GM21786 (cell line): Measurements from ENCODE around the gene BTBD3.

ENCODE experiments used
- ATAC-seq: cut with Tn5 transposase; IDR thresholded peaks from one replicate; pipeline ENCODE4 v1.9.1; 2021; ENCODE audit not compliant: unreplicated experiment

The BTBD3 gene

DNA sequence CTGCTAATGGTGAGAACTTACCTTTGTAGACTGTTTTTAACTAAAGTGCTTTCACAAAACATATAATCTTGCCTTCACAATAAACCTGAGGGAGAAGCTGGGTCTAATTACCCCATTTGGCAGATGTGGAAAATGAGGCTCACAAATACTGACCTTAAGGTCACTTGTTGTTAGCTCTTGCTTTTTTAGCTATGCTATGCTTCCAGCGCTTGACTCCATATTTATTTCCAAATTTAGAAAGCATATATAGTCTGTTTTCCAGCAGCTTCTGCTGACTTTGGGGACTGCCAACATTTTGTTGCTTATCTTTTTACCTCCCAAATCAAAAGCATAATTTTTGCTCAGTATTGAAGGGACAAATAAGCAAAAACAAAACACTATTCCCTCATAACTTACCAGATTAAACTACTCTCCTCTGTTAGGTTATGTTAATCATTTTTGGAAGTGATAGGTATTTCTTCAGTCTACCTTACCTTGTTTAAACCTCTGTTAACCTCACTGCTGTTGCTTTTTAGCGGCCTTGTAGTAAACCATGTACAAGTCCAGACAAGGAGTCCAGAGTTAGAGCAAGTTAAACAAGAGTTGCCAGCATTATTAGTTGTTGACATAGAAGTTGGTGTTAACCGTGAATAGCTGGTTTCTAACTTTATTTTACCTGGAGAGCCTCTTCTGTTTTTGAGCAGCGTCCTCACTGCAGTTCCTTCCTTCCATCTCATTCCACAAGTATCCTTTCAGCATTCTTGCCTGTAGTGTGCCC is 4.9 kb upstream of the BTBD3 start:
- ATAC-seq, result no peak

DNA sequence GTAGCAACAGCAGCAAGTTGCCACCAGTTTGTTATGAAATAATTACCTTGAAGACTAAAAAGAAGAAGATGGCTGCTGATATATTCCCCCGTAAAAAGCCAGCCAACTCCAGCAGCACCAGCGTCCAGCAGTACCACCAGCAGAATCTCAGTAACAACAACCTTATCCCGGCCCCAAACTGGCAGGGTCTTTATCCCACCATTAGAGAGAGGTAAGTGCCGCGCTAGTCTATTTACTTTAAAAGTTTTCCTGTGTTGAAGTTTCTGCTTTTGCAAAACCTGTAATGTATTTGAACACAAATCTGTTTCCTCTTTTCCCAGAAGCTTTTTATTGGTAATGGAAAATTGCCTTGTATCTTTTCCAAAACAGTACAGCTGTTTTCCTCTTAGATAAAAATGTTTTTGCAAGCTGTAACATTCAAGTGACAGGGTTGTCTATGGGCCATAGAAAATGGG is 725 bp downstream of the BTBD3 start:
- ATAC-seq, result no peak

DNA sequence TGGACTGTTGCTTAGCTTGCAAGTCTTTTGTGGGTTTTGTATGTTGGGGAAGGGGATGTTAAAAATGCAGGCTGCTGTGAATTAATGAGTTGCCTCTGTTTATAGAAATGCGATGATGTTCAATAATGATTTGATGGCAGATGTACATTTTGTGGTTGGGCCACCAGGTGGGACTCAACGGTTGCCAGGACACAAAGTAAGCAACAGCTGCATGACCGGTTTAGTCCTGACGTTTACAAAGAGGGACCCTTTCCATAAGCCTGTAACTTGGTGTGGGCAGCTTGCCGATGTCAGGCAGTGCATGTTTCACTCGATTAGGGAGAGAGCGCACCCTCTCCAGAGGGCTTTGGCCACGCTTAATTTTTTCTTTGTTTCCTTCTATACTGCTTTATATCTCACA is 1.3 kb downstream of the BTBD3 start:
- ATAC-seq, result no peak

DNA sequence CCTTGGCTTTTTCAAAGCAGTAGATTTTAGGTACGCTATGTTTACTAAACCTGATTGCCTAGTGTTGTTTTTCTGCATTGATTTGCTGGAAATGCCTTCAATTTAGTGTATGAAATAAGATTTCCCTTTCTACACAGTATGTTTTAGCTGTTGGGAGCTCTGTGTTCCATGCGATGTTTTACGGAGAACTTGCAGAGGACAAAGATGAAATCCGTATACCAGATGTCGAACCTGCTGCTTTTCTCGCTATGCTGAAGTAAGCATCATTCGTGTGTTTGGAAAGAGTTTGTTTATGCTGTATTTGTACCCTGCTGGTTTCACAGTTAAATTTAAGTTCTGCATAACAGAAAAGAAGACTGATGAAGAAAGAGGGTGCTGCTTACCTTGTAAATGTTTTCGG is 1.9 kb downstream of the BTBD3 start:
- no peak for ATAC-seq

DNA sequence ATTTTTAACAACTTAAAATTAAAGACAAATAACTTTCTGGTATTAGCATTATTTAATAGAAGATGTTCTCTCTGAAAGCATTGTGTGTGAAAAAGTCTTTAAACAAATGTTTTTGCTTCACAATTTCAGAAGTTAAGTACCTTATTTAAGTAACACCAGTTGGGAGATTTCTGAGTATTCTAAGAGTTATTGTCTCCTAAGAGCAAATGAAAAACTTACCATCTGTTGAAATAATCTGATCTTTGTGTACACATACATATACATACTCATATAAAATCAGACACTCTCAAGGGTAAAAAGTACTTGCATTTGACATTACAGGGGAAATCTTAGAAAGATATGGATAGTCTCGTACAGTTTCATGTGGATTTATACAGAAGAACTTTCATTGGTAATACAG is 2.4 kb downstream of the BTBD3 start:
- ATAC-seq, result no peak

DNA sequence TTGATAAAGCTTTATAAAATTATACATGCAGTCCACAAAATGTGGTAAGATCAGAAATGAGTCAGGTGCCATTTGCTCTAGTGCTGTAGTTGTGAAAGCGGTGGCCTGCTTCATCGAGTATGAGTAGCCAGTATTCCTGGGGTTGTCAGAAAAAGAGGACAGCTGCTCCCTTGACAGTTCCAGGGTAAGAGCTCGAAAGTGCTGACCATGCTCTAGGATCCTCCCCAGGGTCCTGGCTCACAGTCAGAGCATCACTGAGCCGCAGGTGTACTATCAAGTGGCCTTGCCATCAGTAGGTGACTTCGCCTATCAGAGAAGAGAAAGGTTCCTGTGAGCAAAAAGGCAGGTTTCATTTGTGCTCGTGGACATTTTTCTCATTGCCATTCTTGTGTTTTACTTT is 3.6 kb downstream of the BTBD3 start:
- no peak for ATAC-seq

DNA sequence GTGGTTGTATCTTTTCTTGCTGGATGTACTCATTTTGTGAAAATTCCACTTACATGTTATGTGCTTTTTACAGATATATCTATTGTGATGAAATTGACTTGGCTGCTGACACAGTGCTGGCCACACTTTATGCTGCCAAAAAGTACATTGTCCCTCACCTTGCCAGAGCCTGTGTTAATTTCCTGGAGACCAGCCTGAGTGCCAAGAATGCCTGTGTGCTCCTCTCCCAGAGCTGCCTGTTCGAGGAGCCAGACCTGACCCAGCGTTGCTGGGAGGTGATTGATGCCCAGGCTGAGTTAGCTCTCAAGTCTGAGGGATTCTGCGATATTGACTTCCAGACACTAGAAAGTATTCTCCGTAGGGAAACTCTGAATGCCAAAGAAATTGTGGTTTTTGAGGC is 4.9 kb downstream of the BTBD3 start:
- ATAC-seq, result no peak

DNA sequence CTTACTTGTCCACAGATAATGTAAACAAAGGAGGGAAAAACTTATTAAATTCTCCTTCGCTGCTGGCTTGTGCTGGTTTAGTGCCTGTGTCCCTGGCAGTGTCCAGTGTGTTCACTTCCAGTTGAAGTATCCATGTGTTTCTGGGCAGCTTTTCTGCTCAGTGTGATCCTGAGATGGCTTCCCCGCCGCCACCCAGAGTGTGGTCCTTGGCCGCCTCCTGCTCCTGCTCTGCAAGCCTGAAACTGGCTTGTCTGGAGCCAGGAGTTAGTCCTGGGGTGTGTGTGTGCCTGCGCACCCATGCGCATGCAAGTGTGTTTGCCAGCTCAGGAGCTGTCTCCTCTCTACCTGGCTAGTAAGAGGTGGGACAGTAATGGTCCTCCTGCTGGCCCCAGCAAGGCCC is 7.2 kb downstream of the BTBD3 start:
- ATAC-seq, result no peak

DNA sequence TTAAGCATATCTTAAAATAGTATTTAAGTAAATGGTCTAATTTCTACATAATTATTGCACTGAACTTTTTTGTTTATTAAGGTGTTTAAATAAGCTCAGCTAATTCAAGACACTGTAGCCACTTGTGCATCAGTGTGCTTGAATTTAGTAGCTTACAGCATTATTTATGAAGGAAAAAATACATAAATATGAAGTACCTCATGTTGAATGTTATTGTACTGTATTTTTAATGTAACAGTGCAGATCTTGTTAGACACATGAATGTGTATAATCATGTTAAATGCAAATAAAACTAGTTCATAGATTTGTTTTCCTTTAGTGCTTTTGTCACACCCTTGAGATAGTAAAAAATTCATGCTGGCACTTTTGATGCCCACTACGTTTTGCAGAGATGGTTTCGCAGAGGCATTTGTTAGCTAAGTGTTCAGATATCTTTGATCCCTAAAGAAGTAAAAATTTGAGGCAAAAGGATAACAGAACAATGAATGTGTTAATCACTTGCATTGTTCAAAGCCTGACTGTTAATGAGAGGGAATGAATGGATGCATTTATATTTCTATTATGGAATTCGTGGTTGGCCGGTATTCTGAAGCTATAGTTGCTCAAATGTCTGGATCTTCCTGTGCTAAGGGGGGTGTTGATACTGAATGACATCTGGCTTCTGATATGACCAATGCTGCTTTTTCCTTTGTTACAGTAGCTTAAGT is 8.8 kb downstream of the BTBD3 start:
- no peak for ATAC-seq

DNA sequence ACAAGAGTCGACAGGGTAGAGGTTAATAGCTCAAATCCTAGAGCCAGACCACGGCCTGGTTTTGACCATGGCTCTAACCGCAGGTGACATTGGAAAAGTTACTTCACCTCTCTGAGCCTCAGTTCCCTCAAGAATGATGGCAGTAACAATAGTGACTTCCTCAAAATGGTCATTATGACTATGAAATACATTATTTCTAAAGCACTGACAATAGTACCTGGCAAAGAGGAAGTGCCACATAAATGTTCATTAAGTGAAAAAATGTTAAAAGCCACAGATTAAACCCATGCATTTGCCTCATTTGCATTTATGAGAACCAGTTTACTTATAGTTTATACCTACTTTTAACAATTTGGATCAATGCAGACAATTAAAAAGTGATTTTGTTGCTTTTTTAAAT is 12.3 kb downstream of the BTBD3 start:
- no peak for ATAC-seq

DNA sequence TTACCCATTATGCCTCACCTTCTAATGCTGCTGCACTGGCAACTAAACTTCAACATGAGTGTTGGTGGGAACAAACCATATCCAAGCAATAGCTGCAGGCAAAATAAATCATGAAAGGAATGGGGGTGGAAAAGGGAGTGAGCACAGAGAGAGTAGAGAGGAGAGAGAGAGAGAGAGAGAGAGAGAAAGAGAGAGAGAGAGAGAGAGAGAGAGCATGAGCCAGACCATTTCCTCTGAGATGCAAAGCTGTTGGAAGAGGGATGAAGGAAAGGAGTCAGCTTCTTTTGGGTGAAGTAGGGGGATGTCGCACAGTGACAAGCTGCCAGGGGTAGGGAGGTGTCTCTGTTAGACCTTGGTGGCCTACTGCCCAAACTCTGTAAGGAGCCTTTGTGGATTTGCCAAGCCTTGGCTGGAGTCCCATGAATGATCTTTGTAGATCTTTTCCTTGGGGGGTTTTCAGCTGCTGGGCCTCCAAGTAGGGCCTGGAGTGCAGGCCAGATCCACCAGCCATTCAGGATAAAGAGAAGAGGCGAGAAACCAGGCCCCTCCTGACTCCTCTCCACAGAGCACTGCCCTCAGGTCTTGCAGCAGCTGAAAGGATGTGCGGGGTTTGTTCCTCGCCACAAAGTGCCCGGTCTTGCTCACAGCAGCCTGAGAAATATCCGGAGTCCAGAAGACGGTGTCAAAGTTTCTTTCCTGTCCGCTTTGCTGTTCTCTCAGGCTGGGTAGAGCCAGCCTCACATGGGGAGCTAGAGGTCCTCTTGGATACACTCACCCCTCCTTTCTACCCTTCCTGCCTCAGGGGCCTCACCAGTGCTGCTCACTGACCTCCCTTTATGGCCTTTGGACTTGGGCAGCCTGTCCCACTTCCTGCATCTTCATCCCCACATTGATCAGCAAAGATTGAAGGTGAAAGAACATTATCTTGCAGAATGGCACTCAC is 17.8 kb downstream of the BTBD3 start:
- ATAC-seq, result no peak

DNA sequence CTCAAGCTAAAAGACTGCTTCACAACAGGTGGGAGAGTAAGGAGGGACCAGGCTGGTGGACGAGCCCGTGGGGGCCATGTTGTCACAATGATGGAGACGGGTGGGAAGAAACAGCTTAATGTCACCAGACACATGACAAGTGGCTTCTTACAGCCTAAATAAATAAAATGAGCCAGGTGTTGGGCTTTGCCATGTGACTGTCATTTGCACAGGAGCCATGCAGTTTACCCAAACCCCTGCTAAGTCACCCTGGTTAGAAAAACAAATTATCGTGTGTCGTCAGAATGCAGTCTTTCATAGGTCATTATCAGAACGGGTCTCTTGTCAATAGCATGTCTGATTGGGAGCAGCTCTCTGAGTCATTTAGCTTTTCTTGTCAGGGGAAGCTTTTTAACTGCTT is 18.5 kb downstream of the BTBD3 start:
- no peak for ATAC-seq

DNA sequence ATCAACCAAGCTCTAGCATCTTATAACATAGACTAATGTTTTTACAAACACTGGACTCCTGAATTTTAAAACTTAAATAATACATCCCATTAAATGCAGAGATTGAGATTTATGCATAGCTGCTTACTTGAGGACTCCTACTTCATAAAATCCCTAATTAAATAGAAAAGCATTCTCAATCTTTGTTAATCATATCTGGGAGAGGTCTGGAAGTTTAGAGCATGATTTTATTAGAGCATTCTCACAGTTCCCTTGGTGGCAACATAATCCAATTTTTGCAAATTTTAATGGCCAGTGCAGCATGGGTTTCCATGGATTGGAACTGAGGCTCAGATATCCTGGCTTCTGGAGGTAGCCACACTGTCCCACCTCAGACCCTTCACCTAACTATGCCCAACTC is 19.5 kb downstream of the BTBD3 start:
- no peak for ATAC-seq

DNA sequence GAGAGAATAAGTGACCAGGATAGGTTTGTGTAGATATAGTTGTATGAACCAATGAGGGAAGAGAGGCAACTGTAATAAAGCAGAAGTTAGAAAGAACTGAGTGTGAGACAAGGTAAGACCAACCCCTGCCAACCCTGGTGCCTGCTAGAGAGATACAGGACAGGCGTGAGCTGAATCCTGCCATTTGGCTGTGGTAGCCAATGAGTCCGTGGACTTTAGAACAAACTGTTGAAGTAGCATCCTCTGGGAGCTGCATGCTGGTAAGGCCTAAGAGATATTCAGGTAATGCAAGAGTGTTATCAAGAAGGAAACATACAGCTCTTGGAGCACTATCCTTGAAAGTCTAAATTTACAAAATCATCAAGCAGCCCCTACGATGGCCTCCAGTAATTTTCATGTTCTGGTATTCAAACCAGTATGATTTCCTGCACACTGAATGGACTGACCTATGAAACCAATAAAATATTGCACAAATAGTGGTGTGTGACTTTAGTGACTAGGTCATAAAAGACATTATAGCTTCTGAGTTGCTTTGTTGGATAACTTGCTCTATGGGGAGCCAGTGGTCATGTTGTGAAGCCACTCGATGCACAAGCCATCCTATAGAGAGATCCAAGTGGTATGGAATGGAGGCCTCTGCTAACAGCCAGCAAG is 24.0 kb downstream of the BTBD3 start:
- no peak for ATAC-seq

DNA sequence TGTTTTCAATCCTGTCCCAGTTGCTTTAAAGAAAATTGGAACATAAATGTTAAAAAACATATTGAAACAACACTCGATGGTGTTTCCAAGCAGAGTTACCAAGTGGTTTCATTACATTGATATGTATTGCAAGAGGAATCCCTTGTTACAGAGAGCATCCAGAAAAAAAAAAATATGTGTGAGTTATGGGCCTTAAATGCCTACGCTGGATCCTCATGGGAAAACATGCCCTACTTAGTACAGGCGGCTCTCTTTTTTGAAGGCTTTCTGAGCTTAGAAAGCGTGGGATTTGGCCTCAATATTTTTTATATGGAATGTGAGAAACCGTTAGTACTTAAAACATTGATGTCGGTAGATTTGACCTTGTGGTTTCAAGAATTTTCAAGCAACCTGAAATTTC is 26.1 kb downstream of the BTBD3 start:
- no peak for ATAC-seq

DNA sequence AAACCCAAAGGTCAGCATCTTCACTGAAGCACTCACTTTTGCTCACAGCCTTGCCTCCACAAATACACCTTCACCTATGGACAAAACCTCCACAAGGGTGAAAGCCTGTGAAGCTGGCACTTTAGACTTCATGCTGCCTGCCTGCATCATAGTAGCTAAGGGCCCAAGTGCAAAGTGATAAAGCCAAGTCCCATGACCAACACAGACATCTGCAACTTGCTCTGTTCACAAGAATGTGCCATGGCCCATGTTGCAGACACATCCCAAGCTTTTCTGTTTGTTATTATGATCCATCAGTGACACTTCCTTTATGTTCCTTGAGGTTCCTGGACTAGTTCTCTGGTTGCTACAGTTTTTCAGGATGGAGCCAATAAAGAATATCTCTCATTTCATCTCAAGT is 31.1 kb downstream of the BTBD3 start:
- no peak for ATAC-seq

DNA sequence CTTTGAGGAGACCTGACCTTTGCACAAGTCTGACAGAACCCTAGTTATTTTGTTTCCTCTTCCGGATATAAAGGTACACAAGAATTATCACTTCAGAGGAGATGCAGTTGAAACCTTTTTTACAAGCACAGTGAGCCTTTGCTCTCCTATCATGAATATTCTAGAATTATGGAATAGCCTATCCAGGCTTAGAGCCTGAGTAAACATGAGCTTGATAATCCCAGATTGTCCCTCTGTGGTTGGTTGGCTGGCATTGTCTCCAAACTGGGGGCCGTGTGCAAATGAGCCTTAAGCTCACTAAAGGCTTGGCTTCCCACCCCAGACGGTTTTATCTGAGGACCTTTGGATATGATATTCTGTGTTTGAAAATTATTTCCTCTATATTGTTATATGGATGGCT is 32.0 kb downstream of the BTBD3 start:
- no peak for ATAC-seq

DNA sequence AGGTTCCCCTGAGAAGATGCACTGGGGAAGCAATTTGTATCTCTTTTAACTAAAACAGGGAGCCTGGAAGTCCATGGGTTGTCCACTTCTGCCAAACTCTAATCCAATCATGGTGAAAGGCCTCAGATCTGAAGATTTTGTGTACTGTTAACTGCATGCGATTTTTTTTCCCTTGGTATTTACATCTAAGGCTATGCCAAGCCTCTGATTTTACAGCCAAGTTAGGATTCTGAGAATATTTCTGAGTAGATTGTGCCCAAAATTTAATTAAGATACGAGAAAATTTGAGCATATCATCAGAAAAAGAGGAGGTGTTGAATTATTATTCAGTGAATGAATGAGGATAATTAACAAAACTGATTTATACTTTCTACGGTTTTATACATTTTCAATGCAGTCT is 34.0 kb downstream of the BTBD3 start:
- no peak for ATAC-seq

DNA sequence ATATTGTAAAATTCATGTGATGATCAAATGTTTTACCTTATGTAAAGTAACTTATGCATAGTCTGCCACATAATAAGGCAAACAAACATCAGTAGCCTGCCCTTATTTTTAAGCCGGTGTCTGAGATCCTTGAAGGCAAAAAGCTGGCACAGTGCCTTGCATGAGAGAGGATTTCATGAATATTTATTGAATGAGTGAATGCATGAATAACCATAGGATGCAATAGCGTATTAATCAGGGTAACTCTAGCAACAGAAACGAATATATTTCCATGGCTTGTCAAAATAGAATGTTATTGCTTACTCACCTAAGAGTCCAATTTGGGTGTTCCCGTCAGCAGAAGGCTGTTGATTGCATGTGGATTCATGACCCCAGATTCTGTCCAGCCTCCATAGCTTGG is 34.9 kb downstream of the BTBD3 start:
- no peak for ATAC-seq

DNA sequence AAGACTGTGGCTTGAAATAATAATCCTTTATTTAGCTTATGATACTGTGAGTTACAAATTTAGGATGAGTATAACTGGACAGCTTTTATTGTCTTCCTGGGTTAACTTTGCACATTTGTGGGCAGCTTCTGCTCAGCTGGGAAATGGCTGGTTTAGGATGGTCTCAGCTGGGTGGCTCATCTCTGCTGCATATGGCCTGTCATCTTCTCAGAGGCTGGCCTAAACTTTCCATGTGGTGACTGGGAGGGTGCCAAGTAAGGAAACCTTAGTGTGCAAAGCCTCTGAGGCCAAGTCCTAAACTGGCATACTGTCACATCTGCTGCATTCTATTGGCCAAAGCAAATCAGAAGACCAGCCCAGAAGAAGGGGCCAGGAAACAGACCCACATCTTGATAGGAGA is 40.2 kb downstream of the BTBD3 start:
- ATAC-seq, result no peak

DNA sequence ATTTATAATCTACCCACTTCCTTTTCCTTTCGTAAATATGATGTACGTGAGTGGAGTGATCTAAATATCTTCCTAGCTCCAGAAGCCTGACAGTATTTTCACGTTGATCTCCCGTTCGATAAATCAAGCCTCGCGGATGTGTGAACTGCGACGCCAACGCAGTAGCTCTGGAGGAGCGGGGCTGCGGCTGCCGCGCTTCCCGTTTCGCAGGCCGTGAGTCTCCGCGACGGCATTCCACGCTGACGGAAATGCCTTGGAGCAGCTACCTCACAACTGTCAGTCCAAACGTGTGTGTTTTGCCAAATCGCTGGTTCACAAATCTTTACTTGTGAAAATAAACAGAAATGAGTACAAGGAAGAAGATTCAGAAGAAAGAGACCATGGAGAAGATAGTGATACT is 41.2 kb downstream of the BTBD3 start:
- no peak for ATAC-seq
